Stimulated activated CD4-positive, alpha-beta T cell treated with anti-CD3 and anti-CD28 coated beads, Interleukin-4, amount 100 ng/mL, for 1 hour (primary cell): ENCODE results near the gene HYAL2.
A peak's percentile ranks its signal among the peaks of the same experiment; 100 is the strongest.

ENCODE experiments used
- DNase-seq: peaks from one replicate; pipeline ENCODE4 v3.0.0-alpha.2; 2020

The HYAL2 gene

GRCh38 chr3:50303013-50303815 is 19.3 kb downstream of the HYAL2 start, which contains the start of gene HYAL1:
Gene HYAL1 (minus strand): TSS chr3:50303574. CDS start chr3:50302956, 618 bp downstream.
- DNase-seq, result no peak

GRCh38 chr3:50302095-50303012 is 20.2 kb downstream of the HYAL2 start:
- DNase-seq, result no peak

DNA sequence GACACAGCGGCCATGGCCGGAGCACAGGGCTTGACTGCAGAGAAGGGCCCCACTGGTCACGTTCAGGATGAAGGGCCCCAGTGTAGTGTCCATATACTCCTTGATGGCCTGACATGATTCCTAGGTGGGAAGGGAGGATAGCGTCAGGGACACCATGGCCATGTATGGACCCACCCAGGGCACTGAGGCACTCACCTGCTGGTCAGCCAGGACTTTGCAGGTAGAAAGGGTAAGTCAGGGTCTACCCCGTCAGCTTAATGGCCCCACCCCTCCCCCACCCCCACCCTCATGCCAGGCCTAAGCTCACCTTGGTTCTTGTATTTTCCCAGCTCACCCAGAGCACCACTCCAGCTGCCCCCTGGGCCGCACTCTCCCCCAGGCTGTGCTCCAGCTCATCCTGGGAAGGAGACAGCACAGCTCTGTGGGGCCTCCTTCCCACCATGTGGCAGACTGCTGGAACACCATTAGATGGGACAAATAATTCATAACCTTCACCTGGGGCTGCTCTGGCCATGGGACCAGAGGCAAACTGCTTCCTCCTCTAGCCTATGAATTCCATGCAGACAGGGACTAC is 21.8 kb downstream of the HYAL2 start:
- no peak for DNase-seq

DNA sequence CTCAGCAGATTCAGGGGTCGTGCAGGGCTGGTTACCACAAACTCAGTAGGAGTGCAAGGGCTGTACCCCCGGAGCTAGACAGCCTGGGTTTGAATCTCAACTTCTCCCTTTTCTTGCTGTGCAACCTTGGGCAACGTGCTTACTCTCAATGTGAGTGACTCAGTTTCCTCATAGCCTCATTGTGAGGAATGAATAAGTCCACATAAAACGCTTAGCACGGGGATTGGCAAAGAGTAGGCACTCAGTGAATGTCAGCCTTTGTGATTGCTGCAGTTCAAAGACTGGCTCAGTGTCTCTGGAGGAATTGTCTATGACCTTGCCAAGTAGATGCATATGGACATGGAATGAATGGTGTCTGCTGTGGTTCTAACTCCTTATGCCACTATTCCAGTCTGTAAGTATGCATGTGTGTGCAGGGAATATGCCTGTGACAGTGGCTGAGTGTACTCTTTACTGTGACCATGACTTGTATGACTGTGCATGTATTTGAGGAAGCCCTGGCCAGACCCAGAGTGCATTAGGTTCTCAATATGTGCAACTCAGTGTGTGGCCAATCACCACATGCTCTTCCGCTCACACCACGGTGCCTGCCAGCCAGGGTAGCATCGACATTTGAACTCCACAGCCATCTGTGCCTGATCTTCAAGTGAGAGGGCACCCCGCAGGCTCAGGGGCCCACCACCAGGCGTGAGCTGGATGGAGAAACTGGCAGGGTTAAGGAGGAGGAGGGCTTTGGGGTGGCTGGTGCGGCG is 22.4 kb downstream of the HYAL2 start:
- DNase-seq, result no peak

- no peak for DNase-seq
These were observed 23.0 kb downstream of the HYAL2 start for GRCh38 chr3:50299638-50299928.

DNA sequence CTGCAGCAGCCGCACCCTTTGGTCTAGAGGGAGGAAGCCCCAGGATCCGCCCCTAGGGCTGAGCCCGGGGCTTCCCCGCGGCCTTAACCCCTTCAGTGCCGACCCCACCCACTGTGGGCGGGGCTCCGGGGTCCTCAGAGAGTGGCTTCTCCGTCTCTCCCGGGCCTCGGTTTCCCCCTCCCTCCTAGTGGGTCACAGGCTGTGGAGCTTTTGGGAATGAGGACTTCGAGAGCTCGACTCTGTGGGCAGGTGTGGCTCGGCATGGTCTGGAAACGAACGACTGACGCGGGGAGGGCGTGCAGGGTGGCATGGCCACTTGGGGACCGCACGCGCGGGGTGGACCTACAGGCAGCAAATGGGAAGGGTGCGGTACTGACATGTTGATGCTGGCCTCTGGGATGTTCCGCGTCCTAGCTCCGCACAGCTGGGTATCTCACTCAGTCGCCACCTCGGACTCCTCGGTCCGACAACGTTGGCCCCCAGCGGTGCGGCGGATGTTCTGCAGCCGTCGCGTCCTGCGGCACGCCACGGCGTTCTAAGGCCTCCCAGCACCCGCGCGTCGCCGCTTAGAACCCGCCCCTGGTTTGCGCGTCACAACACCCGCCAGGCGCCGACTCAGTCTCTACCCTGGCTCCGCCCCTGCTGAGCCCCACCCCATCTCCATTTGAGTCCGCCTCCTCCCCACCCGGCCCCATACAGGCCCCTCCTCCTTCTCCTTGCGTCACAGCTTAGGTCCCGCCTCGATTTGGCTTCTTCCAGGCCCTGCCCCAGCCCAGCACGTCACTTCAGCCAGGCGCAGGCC is 23.5 kb downstream of the HYAL2 start, which contains the start of the genes HYAL3 and NAA80:
Gene HYAL3, minus strand, starts transcription at position 570 of the 802 bp plus-strand sequence. CDS start 3,803 bp downstream, outside the sequence.
Gene NAA80, minus strand, starts transcription at position 570 of the 802 bp plus-strand sequence. CDS start 1,942 bp downstream, outside the sequence.
- DNase-seq, result peak; percentile 98

DNA sequence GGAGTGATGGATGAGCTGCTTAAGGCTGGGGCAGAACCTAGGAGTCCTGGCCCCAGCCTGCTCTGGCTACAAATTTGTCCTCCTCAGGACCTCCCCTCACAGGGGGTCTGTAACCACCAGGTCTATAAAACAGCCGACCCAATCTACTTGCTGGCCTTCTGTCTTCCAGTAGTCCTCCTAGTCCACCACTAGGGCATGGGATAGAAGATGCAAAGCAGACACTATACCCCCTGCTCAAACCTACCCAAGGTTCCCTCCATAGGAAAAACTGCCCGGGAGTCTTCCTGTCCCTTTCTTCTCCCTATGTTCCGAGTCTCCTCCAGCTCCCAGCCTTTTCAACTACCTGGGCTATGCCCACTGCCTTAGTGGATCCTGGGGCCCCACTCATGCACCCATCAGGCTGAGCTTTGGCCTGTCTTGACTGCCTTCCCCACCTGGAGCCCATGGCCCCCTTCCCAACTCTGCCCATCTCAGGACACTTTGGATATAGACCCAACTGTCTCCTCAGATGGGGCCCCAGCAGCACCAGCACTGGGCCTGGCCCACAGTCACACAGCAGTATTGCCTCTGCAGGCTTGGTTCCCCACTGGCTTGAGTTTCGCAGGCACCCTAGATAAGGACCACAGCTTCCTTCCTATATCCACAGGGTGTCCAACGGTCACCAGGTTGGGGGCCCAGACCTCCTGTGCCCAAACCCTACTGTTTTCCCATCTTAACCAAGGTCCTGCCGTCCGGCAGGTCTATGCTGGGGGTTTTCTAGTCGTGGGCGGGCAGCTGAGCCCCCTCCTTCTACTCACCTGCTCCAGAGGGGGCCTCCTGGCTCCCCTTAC is 24.4 kb downstream of the HYAL2 start:
- DNase-seq, result no peak

DNA sequence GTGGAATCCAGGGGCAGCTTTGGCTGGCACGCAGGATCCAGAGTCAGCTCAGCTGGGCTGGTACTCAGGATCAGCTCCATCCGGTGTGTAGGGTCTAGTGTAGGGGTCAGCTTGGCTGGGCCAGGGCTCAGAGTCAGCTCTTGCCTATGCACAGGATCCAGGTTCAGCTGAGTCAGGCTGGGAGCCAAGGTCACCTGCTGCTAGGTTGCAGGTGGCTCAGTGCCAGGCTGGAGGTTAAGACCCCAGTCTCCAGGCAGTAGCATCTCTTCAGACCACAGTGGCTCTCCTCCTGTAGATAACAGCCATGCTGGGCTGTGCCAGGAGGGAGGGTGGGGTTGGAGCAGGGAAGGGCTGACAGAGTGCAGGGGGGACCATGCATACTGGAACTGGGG is 25.2 kb downstream of the HYAL2 start:
- no peak for DNase-seq

DNA sequence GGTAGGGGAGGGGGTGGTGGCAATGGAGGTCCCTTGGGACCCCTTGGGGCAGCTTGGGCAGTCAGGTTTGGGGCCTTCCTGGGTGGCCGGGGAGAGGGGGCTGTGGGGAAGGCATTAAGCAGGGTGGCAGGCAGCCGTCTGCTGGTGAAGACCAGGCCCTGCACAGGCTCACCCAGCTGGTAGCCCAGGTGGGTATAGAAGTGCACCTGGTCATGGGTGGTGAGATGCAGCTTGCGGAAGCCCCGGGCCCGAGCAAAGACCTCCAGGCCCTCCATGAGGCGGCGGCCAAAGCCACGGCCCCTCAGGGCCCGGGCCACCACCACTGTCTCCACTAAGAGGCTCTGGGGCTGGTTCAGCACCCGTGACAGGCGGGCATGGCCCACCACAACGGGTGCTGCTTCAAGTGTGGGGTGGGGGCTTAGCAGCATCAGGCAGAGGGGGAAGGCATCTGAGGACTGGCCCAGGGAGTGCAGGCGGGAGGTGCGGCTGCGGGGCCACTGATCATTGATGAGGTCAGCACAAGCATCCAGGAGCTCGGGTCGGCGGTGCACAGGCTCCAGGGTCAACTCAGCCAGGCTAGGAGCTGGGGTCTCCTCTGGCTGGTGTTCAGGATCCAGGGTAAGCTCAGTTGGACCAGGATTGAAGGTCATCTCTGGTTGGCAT is 25.7 kb downstream of the HYAL2 start:
- no peak for DNase-seq

DNA sequence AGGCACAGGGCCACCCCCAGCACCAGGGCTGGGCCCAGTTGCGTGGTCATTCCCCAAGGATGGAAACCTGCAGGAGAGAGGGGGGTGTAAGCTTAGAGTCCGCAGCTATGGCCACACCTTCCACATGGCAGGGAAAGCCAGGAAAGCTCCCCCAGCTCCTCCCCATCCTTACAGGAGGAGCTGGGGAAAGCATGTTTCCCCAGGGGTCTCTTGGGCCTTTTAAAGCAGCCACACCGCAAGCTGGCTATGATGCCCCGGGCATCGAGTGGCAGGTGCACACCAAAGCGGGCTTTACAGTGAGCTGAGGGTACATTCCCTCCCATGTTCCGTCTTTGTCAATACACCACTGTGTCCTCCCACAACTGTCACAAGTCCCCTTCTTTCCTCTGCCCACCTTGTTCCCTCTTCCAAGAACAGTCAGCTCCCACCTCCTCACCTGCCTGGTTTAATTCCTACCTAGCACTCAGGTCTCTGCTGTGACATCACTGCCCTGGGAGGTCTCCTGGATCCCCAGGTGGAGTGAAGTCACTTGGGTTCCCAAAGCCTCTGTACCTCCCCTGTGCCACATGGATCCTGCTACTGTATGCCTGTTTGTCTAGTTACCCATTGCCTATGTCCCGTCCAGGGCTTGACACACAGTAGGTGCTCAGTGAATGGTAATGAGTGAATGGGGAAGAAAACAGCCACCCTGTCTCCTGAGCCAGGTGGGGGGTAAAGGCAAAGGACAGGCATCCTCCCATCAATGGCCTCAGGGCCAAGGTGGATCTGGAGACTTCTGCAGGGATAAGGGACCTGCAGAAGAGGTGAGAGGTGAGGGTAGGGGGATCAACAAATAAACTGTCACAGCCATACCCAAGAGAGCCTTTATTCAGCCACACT is 26.8 kb downstream of the HYAL2 start:
- DNase-seq, result no peak

DNA sequence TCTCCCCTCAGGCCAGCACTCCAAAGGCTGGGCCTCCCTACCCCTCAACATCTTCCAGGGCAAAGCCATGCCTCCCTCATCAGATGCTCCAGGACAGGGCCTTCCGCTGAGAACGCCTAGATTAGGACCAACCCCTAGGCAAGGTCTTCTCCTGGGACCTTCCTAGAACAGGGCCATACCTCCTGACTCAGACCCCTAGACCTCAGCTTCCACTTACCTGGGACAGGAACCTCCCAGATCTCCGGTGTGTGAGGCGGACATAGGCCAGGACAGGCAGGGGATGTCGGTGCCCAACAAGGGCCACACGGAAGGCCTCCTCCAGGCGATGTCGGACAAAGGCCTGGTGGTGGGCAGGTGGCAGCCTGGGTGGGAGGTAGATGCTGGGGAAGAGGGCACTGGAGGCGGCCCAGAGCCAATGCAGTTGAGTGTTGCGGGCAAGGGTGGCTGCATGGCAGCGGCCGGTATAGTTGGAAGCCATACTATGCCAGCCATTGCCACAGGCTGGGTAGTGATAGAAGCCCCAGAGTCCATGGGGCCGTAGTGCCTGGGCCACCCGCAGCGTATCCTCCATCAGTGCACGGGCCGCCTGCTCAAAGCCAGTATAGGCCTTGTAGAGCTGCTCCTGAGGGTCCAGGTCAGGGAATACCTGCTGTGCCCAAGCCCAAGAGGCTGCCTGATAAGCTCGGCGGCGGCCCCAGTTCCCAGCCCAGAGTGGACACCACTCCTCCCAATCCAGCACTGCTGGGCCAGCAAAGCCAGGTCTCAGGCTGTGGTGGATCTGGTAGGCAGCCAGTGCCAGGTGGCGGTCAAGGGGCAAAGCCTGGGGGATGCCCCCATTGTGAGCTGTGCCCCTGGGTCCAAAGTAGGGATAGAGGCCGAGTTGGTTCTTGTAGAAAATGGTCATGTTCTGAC is 27.8 kb downstream of the HYAL2 start:
- no peak for DNase-seq

DNA sequence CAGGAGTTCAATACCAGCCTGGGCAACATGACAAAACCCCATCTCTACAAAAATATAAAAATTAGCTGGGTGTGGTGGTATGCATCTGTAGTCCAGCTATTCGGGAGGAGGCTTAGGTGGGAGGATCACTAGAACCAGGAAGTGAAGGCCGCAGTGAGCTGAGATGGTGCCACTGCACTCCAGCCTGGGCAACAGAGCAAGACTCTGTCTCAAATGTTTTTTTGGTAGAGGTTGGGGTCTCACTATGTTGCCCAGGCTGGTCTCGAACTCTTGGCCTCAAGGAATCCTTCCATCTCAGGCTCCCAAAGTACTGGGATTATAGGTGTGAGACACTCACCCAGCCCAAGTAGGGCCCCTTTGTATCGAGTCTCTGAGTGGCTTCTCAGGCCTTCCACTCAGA is 28.5 kb downstream of the HYAL2 start:
- DNase-seq, result no peak

DNA sequence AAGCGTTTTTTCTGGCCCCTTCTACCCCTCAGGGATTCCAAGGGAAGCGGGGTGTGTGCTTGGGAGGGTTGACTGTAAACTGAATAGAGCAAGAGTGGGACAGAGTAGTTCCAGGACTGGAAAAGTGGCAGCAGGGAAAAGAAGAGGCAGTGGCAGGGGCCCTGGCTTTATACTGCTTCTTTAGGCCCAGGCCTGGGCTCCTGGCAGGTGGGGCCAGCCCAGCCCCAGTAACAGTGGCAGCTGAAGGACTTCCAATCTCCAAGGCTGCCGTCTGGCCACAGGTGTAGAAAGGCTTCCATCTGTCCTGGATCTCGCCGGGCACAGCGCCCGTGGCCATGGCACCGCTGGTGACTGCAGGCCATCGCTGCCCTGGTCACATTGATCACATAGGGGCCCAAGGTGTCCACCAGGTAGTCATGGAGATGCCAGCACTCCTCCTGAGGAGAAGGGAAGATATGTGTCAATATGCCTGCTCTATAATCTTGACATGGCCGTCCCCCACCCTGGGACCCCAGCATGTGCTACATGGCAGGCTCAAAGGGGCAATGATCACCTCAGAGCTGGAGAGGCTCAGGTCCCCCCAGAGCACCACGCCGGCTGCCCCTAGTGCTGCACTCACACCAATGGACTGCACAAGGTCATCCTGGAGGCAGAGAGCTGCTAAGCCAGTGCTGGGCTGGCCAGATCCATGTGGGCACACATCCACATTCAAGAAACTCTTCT is 29.3 kb downstream of the HYAL2 start:
- no peak for DNase-seq

DNA sequence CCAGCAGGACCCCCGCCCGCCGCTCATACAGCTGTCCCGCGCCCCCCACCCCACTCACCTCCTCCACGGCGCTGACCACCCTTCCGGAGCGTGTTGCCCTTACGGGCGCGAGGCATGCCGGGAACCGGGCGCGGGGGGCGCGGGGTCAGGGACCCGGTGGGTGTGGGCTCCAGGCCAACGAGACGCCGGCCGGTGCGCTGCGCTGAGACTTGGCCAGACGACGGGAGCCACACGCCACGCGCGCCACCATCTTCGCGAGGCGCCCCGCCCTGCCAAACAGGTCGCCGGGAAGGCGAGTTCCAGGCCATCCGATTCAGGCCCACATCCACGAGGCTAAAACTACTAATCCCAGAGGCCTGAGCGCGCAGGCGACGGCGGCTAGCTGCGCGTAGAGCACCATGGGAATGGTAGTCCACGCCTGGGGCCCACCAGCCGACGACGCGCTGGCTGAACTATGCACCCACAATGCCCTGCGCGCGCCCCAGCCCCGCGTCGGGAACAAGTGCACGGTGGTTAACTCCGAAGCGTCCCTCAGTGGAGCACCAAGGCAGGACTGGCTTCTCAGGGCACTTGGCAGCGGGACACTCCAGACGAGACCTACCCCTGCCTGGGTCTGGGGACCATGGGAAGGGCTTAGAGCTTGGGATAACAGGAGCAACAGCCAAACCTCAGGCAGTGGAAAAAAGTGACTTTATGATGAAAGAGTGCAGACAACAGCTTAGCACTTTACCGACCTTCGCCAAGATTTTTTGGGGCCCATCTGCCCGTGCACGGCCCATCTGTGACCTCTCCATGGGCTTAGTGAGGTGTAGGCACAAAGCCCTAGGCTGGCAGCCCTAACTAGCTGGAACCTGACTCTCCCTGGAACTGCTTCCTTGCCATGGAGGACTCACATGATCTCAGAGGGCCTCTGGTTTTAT is 30.1 kb downstream of the HYAL2 start, which contains the start of gene IFRD2:
Gene IFRD2, minus strand, starts transcription at position 271 of the 920 bp plus-strand sequence. Its CDS starts 155 bp downstream, at position 116.
- peak; percentile 94 for DNase-seq

- no peak for DNase-seq
These were observed 32.3 kb downstream of the HYAL2 start for GRCh38 chr3:50290161-50290641.

- DNase-seq, result no peak
These were observed 33.4 kb downstream of the HYAL2 start for GRCh38 chr3:50289130-50289529.
